ENCODE data around the gene PPM1G.

GRCh38 chr2:27336173-27336572 lies 73.2 kb downstream of the PPM1G start:
- no peak for TF ChIP-seq EZH2phosphoT487 (IDR thresholded peaks at IDR 0.05; ENCODE audit: insufficient read depth, low read depth)
- TF ChIP-seq EZH2 (IDR thresholded peaks at IDR 0.05; ENCODE audit: insufficient read depth, poor library complexity, severe bottlenecking): no peak
